Transverse colon (tissue), 3 donors: ENCODE results near the gene ADGRE2.

Source experiments
- CTCF ChIP-seq, 5 experiments: fragments of 200-600 bp in 3 of 5; fragments of 450-650 bp in 2 of 5; sonication (generic) in 3 of 5; IDR thresholded peaks; 1 replicate in 2 of 5; 2 replicates in 3 of 5; pipeline ENCODE4 v1.5.1; 2016 to 2017; ENCODE audit warnings: antibody characterized with exemption in 5 of 5, inconsistent platforms in 3 of 5, mild to moderate bottlenecking in 2 of 5, moderate library complexity in 1 of 5
- EP300 ChIP-seq: sonication (generic); formaldehyde crosslinking; IDR thresholded peaks from one replicate; pipeline ENCODE4 v1.6.1; 2017; ENCODE audit warnings: antibody characterized with exemption, low read depth
- POLR2A ChIP-seq: fragments of 450-650 bp; IDR thresholded peaks from one replicate; pipeline ENCODE4 v1.6.1; 2016; ENCODE audit warnings: antibody characterized with exemption, mild to moderate bottlenecking, moderate library complexity

GRCh38 chr19:14779151-14779550 lies 791 bp upstream of the ADGRE2 start:
- TF ChIP-seq CTCF (IDR thresholded peaks at IDR 0.05) (no peak), POLR2A (no peak), EP300 (no peak)
